ENCODE results near the gene KPNA3.

DNA sequence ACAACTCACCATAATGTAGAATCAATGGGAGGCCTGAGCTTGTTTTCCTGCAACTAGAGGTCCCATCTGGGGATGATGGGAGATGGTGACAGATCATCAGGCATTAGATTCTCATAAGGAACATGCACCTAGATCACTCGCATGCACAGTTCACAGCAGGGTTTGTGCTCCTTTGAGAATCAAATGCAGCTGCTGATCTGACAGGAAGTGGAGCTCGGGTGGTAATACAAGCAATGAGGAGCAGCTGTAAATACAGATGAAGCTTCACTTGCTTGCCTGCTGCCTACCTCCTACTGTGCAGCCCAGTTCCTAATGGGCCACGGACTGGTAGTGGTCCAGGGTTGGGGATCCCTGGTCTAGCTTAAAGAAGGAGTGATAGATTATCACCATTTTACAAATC lies 33.0 kb downstream of the KPNA3 start:
- TF ChIP-seq, protein P1, sequence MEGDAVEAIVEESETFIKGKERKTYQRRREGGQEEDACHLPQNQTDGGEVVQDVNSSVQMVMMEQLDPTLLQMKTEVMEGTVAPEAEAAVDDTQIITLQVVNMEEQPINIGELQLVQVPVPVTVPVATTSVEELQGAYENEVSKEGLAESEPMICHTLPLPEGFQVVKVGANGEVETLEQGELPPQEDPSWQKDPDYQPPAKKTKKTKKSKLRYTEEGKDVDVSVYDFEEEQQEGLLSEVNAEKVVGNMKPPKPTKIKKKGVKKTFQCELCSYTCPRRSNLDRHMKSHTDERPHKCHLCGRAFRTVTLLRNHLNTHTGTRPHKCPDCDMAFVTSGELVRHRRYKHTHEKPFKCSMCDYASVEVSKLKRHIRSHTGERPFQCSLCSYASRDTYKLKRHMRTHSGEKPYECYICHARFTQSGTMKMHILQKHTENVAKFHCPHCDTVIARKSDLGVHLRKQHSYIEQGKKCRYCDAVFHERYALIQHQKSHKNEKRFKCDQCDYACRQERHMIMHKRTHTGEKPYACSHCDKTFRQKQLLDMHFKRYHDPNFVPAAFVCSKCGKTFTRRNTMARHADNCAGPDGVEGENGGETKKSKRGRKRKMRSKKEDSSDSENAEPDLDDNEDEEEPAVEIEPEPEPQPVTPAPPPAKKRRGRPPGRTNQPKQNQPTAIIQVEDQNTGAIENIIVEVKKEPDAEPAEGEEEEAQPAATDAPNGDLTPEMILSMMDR (IDR thresholded peaks at IDR 0.05; ENCODE audit: low read depth, low read length, poor library complexity, severe bottlenecking): no peak
- TF ChIP-seq EZH2phosphoT487 (IDR thresholded peaks at IDR 0.05; ENCODE audit: borderline replicate concordance, low read length): no peak
